ENCODE results near the gene RRN3. TPM values are rescaled to one million over a fixed set of nuclear protein-coding genes. Genes with fewer than 3 reads are reported as not detected.
"Not testable (repeated sequence)": the region's sequence is repeated elsewhere in the genome, so short reads cannot be mapped to it uniquely, and the experiment has no call there.

Gene RRN3
- total and polyA plus RNA-seq, 9 of the 15 experiments (the other 6 are each of a cell fraction or from before 2014, with no cell fraction given), result 22.2 to 49.5 (median 28.4) TPM

GRCh38 chr16:15093955-15094827 lies at the start of gene RRN3 (continued):
- TF ChIP-seq L3MBTL2 (IDR thresholded peaks at IDR 0.05) (peak; percentile 82), E2F6 (IDR thresholded peaks at IDR 0.05; ENCODE audit: borderline replicate concordance in 1 of 2, extremely low read depth in 1 of 2, insufficient read depth in 1 of 2, insufficient read length in 1 of 2, low read depth in 1 of 2, low read length in 1 of 2, poor library complexity in 1 of 2, severe bottlenecking in 1 of 2) (peak; percentile 61 to 80), EP400 (IDR thresholded peaks at IDR 0.05) (peak; percentile 97), AFF4 (CRISPR knock-in tag; IDR thresholded peaks at IDR 0.05) (0 out of 2 replicates have a peak, but pooled peaks have one; percentile 49), MGA (IDR thresholded peaks at IDR 0.05) (peak; percentile 48), ATF1 (tag; IDR thresholded peaks at IDR 0.05) (peak; percentile 88), ELF1 (tag; IDR thresholded peaks at IDR 0.05) (peak; percentile 83), POLR2G (IDR thresholded peaks at IDR 0.05; ENCODE audit: low read depth, low read length) (peak; percentile 96), ZNF431 (CRISPR knock-in tag; IDR thresholded peaks at IDR 0.05) (peak; percentile 72; the same call in 1 of the 2 replicates)
- not testable (repeated sequence) for TF ChIP-seq ATF1 (CRISPR knock-in tag; IDR thresholded peaks at IDR 0.05)
